Erythroblast (primary cell): ENCODE results near the gene RIC1.

ENCODE experiments used
- GATA1 ChIP-seq: IDR thresholded peaks from 2 replicates; pipeline ENCODE4 v1.6.1; 2011; ENCODE audit warnings: low read depth, mild to moderate bottlenecking, control low read depth, low read length, moderate library complexity
- POLR2A ChIP-seq: IDR thresholded peaks from 2 replicates; pipeline ENCODE4 v1.6.1; 2011; ENCODE audit warnings: mild to moderate bottlenecking, low read length

GRCh38 chr9:5811751-5812150 is 182.8 kb downstream of the RIC1 start:
- TF ChIP-seq POLR2A, result no peak
- TF ChIP-seq GATA1, result no peak
